Hepatocyte (in vitro differentiated cells): ENCODE measurements around the gene HABP4.

ENCODE experiments used
- CTCF ChIP-seq: fragments of 200-600 bp; sonication (generic); IDR thresholded peaks from 2 replicates; pipeline ENCODE4 v1.5.1; 2016; ENCODE audit warnings: antibody characterized with exemption, mild to moderate bottlenecking; ENCODE audit not compliant: poor library complexity
- EZH2phosphoT487 ChIP-seq: fragments of 200-600 bp; sonication (generic); IDR thresholded peaks from one replicate; pipeline ENCODE4 v1.6.1; 2018; ENCODE audit warnings: antibody characterized with exemption, mild to moderate bottlenecking, low read depth, moderate library complexity; ENCODE audit not compliant: unreplicated experiment, severe bottlenecking

GRCh38 chr9:96496368-96497116 lies 46.6 kb downstream of the HABP4 start:
- TF ChIP-seq CTCF (no peak), EZH2phosphoT487 (no peak)
